ENCODE measurements around the gene NADK.
A peak's percentile ranks its signal among the peaks of the same experiment; 100 is the strongest.
"Not testable (repeated sequence)": the region's sequence is repeated elsewhere in the genome, so short reads cannot be mapped to it uniquely, and the experiment has no call there.

The NADK gene

GRCh38 chr1:1748686-1749321 is 29.5 kb downstream of the NADK start:
- in situ Hi-C loops (cut with MboI; ENCODE audit: low sequenced_read_pairs, unreplicated experiment): no loop called here
- DNase-seq (ENCODE audit: low spot score): peak; percentile 23
- TF ChIP-seq CTCF (IDR thresholded peaks at IDR 0.05; ENCODE audit: borderline replicate concordance, control extremely low read depth, extremely low read depth, insufficient read depth, missing control alignments): no peak

GRCh38 chr1:1746566-1746909 is 31.7 kb downstream of the NADK start:
- DNase-seq (ENCODE audit: low spot score); in situ Hi-C loops (cut with MboI; ENCODE audit: low sequenced_read_pairs, unreplicated experiment): not testable (repeated sequence)

GRCh38 chr1:1745651-1746565 is 32.4 kb downstream of the NADK start:
- in situ Hi-C loops (cut with MboI; ENCODE audit: low sequenced_read_pairs, unreplicated experiment): not testable (repeated sequence)

GRCh38 chr1:1742529-1742928 is 35.7 kb downstream of the NADK start:
- in situ Hi-C loops (cut with MboI; ENCODE audit: low sequenced_read_pairs, unreplicated experiment); DNase-seq (ENCODE audit: low spot score): not testable (repeated sequence)

More at GRCh38 chr1:1745651-1746565, 32.4 kb downstream of the NADK start:
- DNase-seq (ENCODE audit: low spot score): not testable (repeated sequence)

- in situ Hi-C loops (cut with MboI; ENCODE audit: low sequenced_read_pairs, unreplicated experiment); DNase-seq (ENCODE audit: low spot score): not testable (repeated sequence)
Measured at GRCh38 chr1:1741013-1741412, 37.3 kb downstream of the NADK start.

GRCh38 chr1:1738799-1739337 is 39.4 kb downstream of the NADK start:
- DNase-seq (ENCODE audit: low spot score); in situ Hi-C loops (cut with MboI; ENCODE audit: low sequenced_read_pairs, unreplicated experiment): not testable (repeated sequence)

GRCh38 chr1:1737675-1738590 is 40.3 kb downstream of the NADK start:
- DNase-seq (ENCODE audit: low spot score); in situ Hi-C loops (cut with MboI; ENCODE audit: low sequenced_read_pairs, unreplicated experiment): not testable (repeated sequence)

- TF ChIP-seq CTCF (IDR thresholded peaks at IDR 0.05; ENCODE audit: borderline replicate concordance, control extremely low read depth, extremely low read depth, insufficient read depth, missing control alignments): no peak
- in situ Hi-C loops (cut with MboI; ENCODE audit: low sequenced_read_pairs, unreplicated experiment): no loop called here
- DNase-seq (ENCODE audit: low spot score): no peak
Measured at GRCh38 chr1:1732381-1732780, 45.9 kb downstream of the NADK start.

GRCh38 chr1:1730870-1731269 is 47.4 kb downstream of the NADK start:
- in situ Hi-C loops (cut with MboI; ENCODE audit: low sequenced_read_pairs, unreplicated experiment): no loop called here
- TF ChIP-seq CTCF (IDR thresholded peaks at IDR 0.05; ENCODE audit: borderline replicate concordance, control extremely low read depth, extremely low read depth, insufficient read depth, missing control alignments): no peak
- DNase-seq (ENCODE audit: low spot score): no peak

- DNase-seq (ENCODE audit: low spot score): not testable (repeated sequence)
Measured at GRCh38 chr1:1730230-1730629, 48.0 kb downstream of the NADK start.

GRCh38 chr1:1729116-1729816 is 49.0 kb downstream of the NADK start:
- in situ Hi-C loops (cut with MboI; ENCODE audit: low sequenced_read_pairs, unreplicated experiment); DNase-seq (ENCODE audit: low spot score): not testable (repeated sequence)

More at GRCh38 chr1:1730230-1730629, 48.0 kb downstream of the NADK start:
- in situ Hi-C loops (cut with MboI; ENCODE audit: low sequenced_read_pairs, unreplicated experiment): not testable (repeated sequence)

- in situ Hi-C loops (cut with MboI; ENCODE audit: low sequenced_read_pairs, unreplicated experiment); DNase-seq (ENCODE audit: low spot score): not testable (repeated sequence)
Measured at GRCh38 chr1:1728308-1729005, 49.8 kb downstream of the NADK start.
